K562 (cell line): ENCODE results near the gene VARS1. TPM values are rescaled to one million over a fixed set of nuclear protein-coding genes. Genes with fewer than 3 reads are reported as not detected.

ENCODE experiments used
- CXXC5 ChIP-seq: fragments of 250-450 bp; sonication (Bioruptor Pico); IDR thresholded peaks from 2 replicates; pipeline ENCODE4 v1.8.0; 2022; ENCODE audit warnings: inconsistent platforms, mild to moderate bottlenecking, moderate library complexity
- DMBX1 ChIP-seq: fragments of 250-450 bp; sonication (Bioruptor Pico); IDR thresholded peaks from 2 replicates; pipeline ENCODE4 v1.8.0; 2022; ENCODE audit warnings: inconsistent platforms, mild to moderate bottlenecking, moderate library complexity, borderline replicate concordance
- GTF2E2 ChIP-seq: fragments of 200-800 bp; sonication (Bioruptor generic); IDR thresholded peaks from 2 replicates; pipeline ENCODE4 v1.6.1; 2016; ENCODE audit warnings: missing genetic modification characterization, missing compliant biosample characterization
- NCOA4 ChIP-seq: fragments of 450-650 bp; IDR thresholded peaks from 2 replicates; pipeline ENCODE4 v1.6.1; 2018; ENCODE audit warnings: mild to moderate bottlenecking; ENCODE audit not compliant: partially characterized antibody
- PHF21A ChIP-seq: fragments of 450-650 bp; IDR thresholded peaks from 2 replicates; pipeline ENCODE4 v1.6.1; 2017; ENCODE audit warnings: low read depth, borderline replicate concordance
- PTBP1 ChIP-seq: fragments of 200-400 bp; formaldehyde crosslinking; IDR thresholded peaks from 2 replicates; pipeline ENCODE4 v1.6.1; 2017; ENCODE audit warnings: low read depth, low read length
- PURB ChIP-seq: sonication (generic); formaldehyde crosslinking; IDR thresholded peaks from 2 replicates; pipeline ENCODE4 v1.9.0; 2021; ENCODE audit warnings: low read depth, mild to moderate bottlenecking, missing genetic modification reagents
- RFX1 ChIP-seq: fragments of 450-650 bp; IDR thresholded peaks from 2 replicates; pipeline ENCODE4 v1.6.1; 2016; ENCODE audit warnings: mild to moderate bottlenecking, moderate library complexity
- SMAD1 ChIP-seq: fragments of 150-350 bp; IDR thresholded peaks from 2 replicates; pipeline ENCODE4 v1.6.1; 2014; ENCODE audit warnings: low read length, low read depth; ENCODE audit not compliant: partially characterized antibody
- SMC3 ChIP-seq: conservative IDR thresholded peaks from 2 replicates; pipeline ENCODE4 v1.6.1; 2011; ENCODE audit warnings: low read depth, low read length, improper control_type of control experiment; ENCODE audit not compliant: insufficient read depth
- SP1 ChIP-seq: sonication (generic); formaldehyde crosslinking; IDR thresholded peaks from 2 replicates; pipeline ENCODE4 v1.8.1; 2022; ENCODE audit warnings: mild to moderate bottlenecking, missing genetic modification reagents
- TAF15 ChIP-seq: fragments of 200-400 bp; formaldehyde crosslinking; IDR thresholded peaks from 2 replicates; pipeline ENCODE4 v1.6.1; 2017; ENCODE audit warnings: mild to moderate bottlenecking, low read depth, low read length, moderate library complexity
- TBL1XR1 ChIP-seq, 2 experiments: IDR thresholded peaks; 2 replicates each; pipeline ENCODE4 v1.6.1; 2012; ENCODE audit warnings: improper control_type of control experiment in 2 of 2, low read length in 2 of 2, mild to moderate bottlenecking in 1 of 2
- TFAM ChIP-seq: fragments of 250-450 bp; sonication (Bioruptor Pico); conservative IDR thresholded peaks from 2 replicates; pipeline ENCODE4 v1.5.0; 2021; ENCODE audit warnings: mild to moderate bottlenecking, moderate library complexity
- TOE1 ChIP-seq, 2 experiments: fragments of 450-650 bp in 1 of 2; sonication (generic) in 1 of 2; formaldehyde crosslinking in 1 of 2; IDR thresholded peaks; 2 replicates each; pipeline versions ENCODE4 v1.7.1 to v1.8.0; 2016 to 2022; ENCODE audit warnings: borderline replicate concordance in 2 of 2, mild to moderate bottlenecking in 2 of 2, antibody characterized with exemption in 1 of 2, inconsistent platforms in 1 of 2, low read depth in 1 of 2, missing genetic modification reagents in 1 of 2, moderate library complexity in 1 of 2
- ZBTB34 ChIP-seq: fragments of 250-450 bp; sonication (Bioruptor Pico); IDR thresholded peaks from 2 replicates; pipeline ENCODE4 v1.8.0; 2021; ENCODE audit warnings: mild to moderate bottlenecking, moderate library complexity
- ZNF12 ChIP-seq: sonication (generic); formaldehyde crosslinking; IDR thresholded peaks from 2 replicates; pipeline ENCODE4 v1.4.0; 2020; ENCODE audit warnings: mild to moderate bottlenecking, missing genetic modification reagents
- ZNF217 ChIP-seq: sonication (generic); formaldehyde crosslinking; IDR thresholded peaks from 2 replicates; pipeline ENCODE4 v1.8.0; 2022; ENCODE audit warnings: mild to moderate bottlenecking, missing genetic modification reagents
- ZNF384 ChIP-seq: IDR thresholded peaks from 2 replicates; pipeline ENCODE4 v1.6.1; 2012; ENCODE audit warnings: low read depth, low read length, improper control_type of control experiment
- ZNF395 ChIP-seq: fragments of 200-800 bp; sonication (Bioruptor generic); IDR thresholded peaks from 2 replicates; pipeline ENCODE4 v1.6.1; 2017; ENCODE audit warnings: missing genetic modification characterization, missing compliant biosample characterization
- polyA plus RNA-seq, 8 experiments: library from polyadenylated mRNA; depleted of rRNA in 4 of 8; stranded (reverse) in 5 of 8; unstranded in 3 of 8; fragments of >200 nt; fragmentation: Nextera tagmentation in 2 of 8; fragmentation: Illumina TruSeq in 1 of 8; extraction: Ambion mirVana in 2 of 8; extraction: Trizol in 1 of 8; gene quantifications; 2 replicates each; pipeline versions ENCODE4 v1.2.1 to v1.2.3, GENCODE V29; 2011 to 2014; ENCODE audit warnings: inconsistent platforms in 1 of 8, missing spikeins in 1 of 8
- total RNA-seq, 7 experiments: library from RNA; depleted of rRNA in 6 of 7; stranded (reverse); fragments of >200 nt in 6 of 7; fragmentation: Illumina TruSeq in 2 of 7; extraction: Trizol in 2 of 7; gene quantifications; 2 replicates each; pipeline versions ENCODE4 v1.2.1 to v1.2.3, GENCODE V29; 2011 to 2021; ENCODE audit warnings: low replicate concordance in 1 of 7
- TF ChIP-seq, protein P1 (sequence below): fragments of 450-650 bp; formaldehyde crosslinking; IDR thresholded peaks from 2 replicates; pipeline ENCODE4 v1.4.0; 2020; ENCODE audit warnings: mild to moderate bottlenecking, moderate library complexity
- TF ChIP-seq, protein P2 (sequence below), 2 experiments: fragments of 450-650 bp; IDR thresholded peaks; 2 replicates each; pipeline ENCODE4 v1.6.1; 2016

VARS1 gene
- total and polyA plus RNA-seq, 9 of the 15 experiments (the other 6 are each of a cell fraction or from before 2014, with no cell fraction given) = 2.9 to 488 (median 130) TPM

GRCh38 chr6:31834367-31835250 lies 39.1 kb upstream of the VARS1 start (continued):
- TF ChIP-seq NCOA4 (no peak), DMBX1 (CRISPR knock-in tag) (peak; percentile 97), RFX1 (no peak), ZNF12 (CRISPR knock-in tag) (peak; percentile 77), ZNF384 (no peak; the same call in 1 of the 2 replicates), TFAM (CRISPR knock-in tag) (no peak), ZBTB34 (CRISPR knock-in tag) (peak; percentile 67; the same call in 1 of the 2 replicates), SMAD1 (peak; percentile 96), TOE1 (IDR thresholded peaks at IDR 0.05; ENCODE audit: borderline replicate concordance) (no peak), TOE1 (CRISPR knock-in tag; IDR thresholded peaks at IDR 0.05; ENCODE audit: borderline replicate concordance, low read depth) (peak; percentile 83; the same call in 1 of the 2 replicates), TBL1XR1 (IDR thresholded peaks at IDR 0.05; ENCODE audit: low read length in 2 of 2) (peak; percentile 56 to 70; a peak in 3 of 4 replicates), TAF15 (peak; percentile 94), PURB (CRISPR knock-in tag) (no peak), SP1 (peak; percentile 95), ZNF395 (CRISPR knock-in tag) (no peak), PHF21A (no peak), ZNF217 (no peak), PTBP1 (0 out of 2 replicates have a peak, but pooled peaks have one; percentile 51), GTF2E2 (tag) (peak; percentile 100), SMC3 (no peak), CXXC5 (CRISPR knock-in tag) (peak; percentile 99)
- TF ChIP-seq, protein P1, sequence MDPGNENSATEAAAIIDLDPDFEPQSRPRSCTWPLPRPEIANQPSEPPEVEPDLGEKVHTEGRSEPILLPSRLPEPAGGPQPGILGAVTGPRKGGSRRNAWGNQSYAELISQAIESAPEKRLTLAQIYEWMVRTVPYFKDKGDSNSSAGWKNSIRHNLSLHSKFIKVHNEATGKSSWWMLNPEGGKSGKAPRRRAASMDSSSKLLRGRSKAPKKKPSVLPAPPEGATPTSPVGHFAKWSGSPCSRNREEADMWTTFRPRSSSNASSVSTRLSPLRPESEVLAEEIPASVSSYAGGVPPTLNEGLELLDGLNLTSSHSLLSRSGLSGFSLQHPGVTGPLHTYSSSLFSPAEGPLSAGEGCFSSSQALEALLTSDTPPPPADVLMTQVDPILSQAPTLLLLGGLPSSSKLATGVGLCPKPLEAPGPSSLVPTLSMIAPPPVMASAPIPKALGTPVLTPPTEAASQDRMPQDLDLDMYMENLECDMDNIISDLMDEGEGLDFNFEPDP (CRISPR knock-in tag) = peak; percentile 87
- TF ChIP-seq, protein P2, sequence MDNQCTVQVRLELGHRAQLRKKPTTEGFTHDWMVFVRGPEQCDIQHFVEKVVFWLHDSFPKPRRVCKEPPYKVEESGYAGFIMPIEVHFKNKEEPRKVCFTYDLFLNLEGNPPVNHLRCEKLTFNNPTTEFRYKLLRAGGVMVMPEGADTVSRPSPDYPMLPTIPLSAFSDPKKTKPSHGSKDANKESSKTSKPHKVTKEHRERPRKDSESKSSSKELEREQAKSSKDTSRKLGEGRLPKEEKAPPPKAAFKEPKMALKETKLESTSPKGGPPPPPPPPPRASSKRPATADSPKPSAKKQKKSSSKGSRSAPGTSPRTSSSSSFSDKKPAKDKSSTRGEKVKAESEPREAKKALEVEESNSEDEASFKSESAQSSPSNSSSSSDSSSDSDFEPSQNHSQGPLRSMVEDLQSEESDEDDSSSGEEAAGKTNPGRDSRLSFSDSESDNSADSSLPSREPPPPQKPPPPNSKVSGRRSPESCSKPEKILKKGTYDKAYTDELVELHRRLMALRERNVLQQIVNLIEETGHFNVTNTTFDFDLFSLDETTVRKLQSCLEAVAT (IDR thresholded peaks at IDR 0.05) = peak; percentile 94 to 97
